Chondrocyte (in vitro differentiated cells): ENCODE measurements around the gene CEP85. TPM values are rescaled to one million over a fixed set of nuclear protein-coding genes. Genes with fewer than 3 reads are reported as not detected.
"Not testable (repeated sequence)": the region's sequence is repeated elsewhere in the genome, so short reads cannot be mapped to it uniquely, and the experiment has no call there.

Source experiments
- DNase-seq: peaks from one replicate; pipeline ENCODE4 v3.0.0; 2021; ENCODE audit warnings: mixed read lengths, low spot score
- H3K27ac Mint-ChIP-seq: one replicate; pipeline ENCODE4 v1.8.0; 2021; ENCODE audit warnings: mild to moderate bottlenecking, moderate library complexity, mixed read lengths; ENCODE audit not compliant: unreplicated experiment
- H3K27me3 Mint-ChIP-seq: 2 replicates; pipeline ENCODE4 v1.8.0; 2021; ENCODE audit warnings: low read depth, mixed read lengths
- H3K36me3 Mint-ChIP-seq: 2 replicates; pipeline ENCODE4 v1.8.0; 2021; ENCODE audit warnings: low read depth, mixed read lengths
- H3K4me1 Mint-ChIP-seq: 2 replicates; pipeline ENCODE4 v1.8.0; 2021; ENCODE audit warnings: low read depth, mild to moderate bottlenecking, mixed read lengths
- H3K4me3 Mint-ChIP-seq: one replicate; pipeline ENCODE4 v1.8.0; 2021; ENCODE audit warnings: mild to moderate bottlenecking, moderate library complexity, mixed read lengths; ENCODE audit not compliant: unreplicated experiment
- H3K9me3 Mint-ChIP-seq: 2 replicates; pipeline ENCODE4 v1.8.0; 2021; ENCODE audit warnings: low read depth, mixed read lengths
- total RNA-seq: library from RNA; stranded (reverse); gene quantifications from 3 replicates; pipeline ENCODE4 v1.2.1, GENCODE V29; 2021
- TF ChIP-seq, protein P1 (sequence below): fragments of 200-600 bp; sonication (generic); IDR thresholded peaks from 2 replicates; pipeline ENCODE4 v1.5.0; 2021; ENCODE audit warnings: antibody characterized with exemption, mild to moderate bottlenecking, moderate library complexity

Gene CEP85
- total RNA-seq, 1 donor from 2014 or later = 13.1 TPM

DNA sequence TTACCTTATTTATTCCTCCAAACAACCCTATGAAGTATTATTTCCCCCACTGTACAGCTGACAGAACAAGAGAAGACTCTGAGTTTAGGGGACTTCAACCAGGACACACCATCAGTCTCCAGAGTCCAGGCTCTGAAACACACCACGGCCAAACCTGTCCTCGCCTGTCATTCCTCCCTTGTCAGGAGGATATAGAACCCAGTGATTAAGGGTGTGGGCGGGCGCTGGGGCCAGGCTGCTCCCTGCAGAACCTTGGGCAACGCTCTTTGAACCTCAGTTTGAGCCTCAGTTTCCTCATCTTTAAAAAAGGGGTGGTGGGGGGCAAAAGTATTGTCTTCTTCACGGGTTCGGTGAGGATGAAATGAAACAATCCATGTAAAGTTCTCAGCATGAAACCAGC, 9.4 kb upstream of the CEP85 start:
- no peak overlapping the region for H3K27ac Mint-ChIP-seq
- no peaks in the 10 kb centered on the region for H3K9me3 Mint-ChIP-seq
- H3K4me3 Mint-ChIP-seq = no peak overlapping the region
- H3K27me3 Mint-ChIP-seq = peaks cover 5% of the 10 kb centered on the region
- DNase-seq = no peak
- peaks cover 12% of the 10 kb centered on the region for H3K4me1 Mint-ChIP-seq
- TF ChIP-seq, protein P1, sequence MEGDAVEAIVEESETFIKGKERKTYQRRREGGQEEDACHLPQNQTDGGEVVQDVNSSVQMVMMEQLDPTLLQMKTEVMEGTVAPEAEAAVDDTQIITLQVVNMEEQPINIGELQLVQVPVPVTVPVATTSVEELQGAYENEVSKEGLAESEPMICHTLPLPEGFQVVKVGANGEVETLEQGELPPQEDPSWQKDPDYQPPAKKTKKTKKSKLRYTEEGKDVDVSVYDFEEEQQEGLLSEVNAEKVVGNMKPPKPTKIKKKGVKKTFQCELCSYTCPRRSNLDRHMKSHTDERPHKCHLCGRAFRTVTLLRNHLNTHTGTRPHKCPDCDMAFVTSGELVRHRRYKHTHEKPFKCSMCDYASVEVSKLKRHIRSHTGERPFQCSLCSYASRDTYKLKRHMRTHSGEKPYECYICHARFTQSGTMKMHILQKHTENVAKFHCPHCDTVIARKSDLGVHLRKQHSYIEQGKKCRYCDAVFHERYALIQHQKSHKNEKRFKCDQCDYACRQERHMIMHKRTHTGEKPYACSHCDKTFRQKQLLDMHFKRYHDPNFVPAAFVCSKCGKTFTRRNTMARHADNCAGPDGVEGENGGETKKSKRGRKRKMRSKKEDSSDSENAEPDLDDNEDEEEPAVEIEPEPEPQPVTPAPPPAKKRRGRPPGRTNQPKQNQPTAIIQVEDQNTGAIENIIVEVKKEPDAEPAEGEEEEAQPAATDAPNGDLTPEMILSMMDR = no peak
- no peaks in the 10 kb centered on the region for H3K36me3 Mint-ChIP-seq

DNA sequence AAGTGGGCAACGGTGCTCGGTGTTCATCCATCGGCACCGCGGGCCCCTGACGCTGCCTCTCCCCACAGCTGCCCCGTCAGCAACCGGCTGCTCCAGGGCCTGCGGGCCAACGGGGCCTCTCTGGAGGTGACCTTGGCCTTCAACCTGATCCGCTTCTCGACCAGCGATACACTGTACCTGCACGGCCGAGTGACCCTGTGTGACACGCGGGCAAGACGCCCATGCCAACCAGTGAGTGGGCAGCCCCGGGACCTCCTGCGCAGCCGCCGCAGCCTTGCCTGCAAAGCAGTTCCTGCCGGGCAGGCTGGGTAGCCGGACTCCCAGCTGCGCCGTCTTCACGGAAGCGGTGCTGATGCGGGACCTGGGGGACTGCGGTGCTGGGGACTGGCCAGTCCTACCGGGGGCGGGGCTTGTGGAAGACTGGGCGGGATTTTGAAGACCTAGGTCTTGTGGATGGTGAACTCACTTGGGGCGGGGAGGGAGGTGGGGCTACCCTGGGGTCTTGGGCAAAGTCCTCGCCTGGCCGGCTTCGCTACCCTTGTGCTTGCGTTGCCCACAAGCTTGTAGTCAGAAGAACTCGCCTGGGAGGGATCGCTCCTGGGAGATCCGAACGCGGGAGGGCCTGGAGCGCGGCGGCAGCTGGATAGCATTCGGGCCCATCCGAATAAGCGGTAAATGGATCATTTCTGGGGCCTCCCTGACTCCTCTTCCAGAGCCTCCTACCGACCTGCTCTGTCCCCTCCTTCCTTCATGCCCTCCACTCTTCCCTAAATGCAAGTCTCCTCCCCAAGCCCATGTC, 8.8 kb upstream of the CEP85 start:
- Mint-ChIP-seq H3K9me3 (no peaks in the 10 kb centered on the region), H3K4me3 (peak overlapping the region; percentile 70), H3K27me3 (peaks cover 5% of the 10 kb centered on the region), H3K27ac (no peak overlapping the region), H3K4me1 (peaks cover 9% of the 10 kb centered on the region), H3K36me3 (no peaks in the 10 kb centered on the region)
- TF ChIP-seq, protein P1 = no peak
- no peak for DNase-seq

DNA sequence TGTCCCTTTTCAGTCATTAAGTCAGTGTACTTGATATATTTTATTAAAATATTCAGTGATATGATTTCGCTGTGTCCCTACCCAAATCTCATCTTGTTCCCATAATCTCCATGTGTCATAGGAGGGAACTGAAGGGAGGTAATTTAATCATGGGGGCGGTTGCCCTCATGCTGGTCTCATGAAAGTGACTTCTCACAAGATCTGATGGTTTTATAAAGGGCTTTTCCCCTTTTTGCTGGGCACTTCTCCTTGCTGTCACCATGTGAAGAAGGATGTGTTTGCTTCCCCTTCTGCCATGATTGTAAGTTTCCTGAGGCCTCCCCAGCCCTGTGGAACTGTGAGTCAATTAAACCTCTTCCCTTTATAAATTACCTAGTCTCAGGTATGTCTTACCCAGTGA, 3.3 kb upstream of the CEP85 start:
- DNase-seq, H3K4me3 Mint-ChIP-seq, H3K9me3 Mint-ChIP-seq, H3K27ac Mint-ChIP-seq, H3K36me3 Mint-ChIP-seq, H3K27me3 Mint-ChIP-seq: not testable (repeated sequence)
- H3K4me1 Mint-ChIP-seq = peaks cover 19% of the 10 kb centered on the region

DNA sequence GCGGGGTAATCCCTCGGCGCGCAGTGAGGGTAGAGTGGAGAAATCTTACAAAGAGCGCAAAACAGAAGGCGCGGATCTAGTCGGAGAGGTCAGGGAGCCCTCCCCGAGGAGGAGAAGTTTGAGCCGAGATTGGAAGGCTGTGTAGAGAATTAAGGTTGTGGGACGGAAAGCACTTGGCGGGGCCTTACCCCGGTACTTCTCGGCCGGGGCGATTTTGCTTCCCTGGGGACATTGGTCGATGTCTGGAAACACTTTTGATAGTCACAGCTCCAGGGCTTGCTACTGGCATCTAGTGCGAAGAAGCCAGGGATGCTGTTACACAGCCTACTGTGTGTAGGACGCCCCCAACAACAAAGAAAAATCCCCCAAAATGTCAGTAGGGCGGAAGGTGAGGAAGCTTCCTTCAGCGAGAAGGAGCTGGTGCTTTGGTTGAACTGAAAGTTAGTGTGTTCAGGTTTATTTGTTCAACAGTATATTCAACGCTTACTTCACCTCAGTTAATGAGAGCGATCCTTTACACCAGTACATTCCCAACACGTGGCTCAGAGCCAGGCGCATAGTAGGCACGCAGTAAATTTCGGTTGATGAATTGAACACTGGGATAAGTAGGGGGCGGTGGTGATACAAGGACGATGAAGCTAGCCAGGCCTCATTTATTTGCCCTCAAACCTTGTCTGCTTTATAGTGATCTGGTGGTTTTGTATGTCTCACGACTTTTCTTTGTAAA, 807 bp downstream of the CEP85 start:
- peak overlapping the region; percentile 95 for H3K4me3 Mint-ChIP-seq
- no peaks in the 10 kb centered on the region for H3K9me3 Mint-ChIP-seq
- peak overlapping the region; percentile 96 for H3K27ac Mint-ChIP-seq
- no peak for DNase-seq
- H3K36me3 Mint-ChIP-seq = no peaks in the 10 kb centered on the region
- H3K27me3 Mint-ChIP-seq = no peaks in the 10 kb centered on the region
- H3K4me1 Mint-ChIP-seq = peaks cover 42% of the 10 kb centered on the region
- TF ChIP-seq, protein P1 = peak; percentile 35

DNA sequence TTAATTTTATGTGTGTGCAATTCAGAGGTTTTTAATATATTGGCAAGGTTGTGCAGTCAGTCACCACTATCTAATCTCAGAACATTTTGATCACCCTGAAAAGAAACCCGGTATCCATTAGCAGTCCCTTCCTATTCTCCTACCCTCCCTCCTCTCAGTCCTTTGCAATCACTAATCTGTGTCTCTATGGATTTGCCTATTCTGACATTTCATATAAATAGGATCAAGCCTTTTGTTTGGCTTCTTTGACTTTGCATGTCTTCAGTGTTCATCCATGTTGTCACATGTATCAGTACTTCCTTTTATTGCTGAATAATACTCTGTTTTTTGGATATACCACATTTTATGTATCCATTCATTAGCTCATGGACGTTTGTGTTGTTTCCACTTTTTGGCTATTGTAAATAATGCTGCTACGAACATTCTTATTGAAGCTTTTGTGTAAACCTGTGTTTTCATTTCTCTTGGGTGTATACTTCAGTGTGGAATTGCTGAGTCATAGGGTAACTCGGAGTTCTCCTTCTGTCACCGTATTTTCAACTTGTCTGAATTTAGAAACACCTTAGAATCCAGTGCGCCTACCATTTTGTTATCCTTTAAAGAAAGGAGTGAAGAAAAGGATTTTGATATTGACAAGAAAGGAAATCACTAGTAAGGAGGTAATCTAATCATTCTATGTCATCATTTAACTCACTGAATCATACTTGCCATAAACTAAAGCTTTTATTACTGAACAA, 3.4 kb downstream of the CEP85 start:
- no peaks in the 10 kb centered on the region for H3K27me3 Mint-ChIP-seq
- H3K27ac Mint-ChIP-seq = peak overlapping the region; percentile 63
- TF ChIP-seq, protein P1 = no peak
- H3K9me3 Mint-ChIP-seq = no peaks in the 10 kb centered on the region
- DNase-seq = no peak
- peaks cover 47% of the 10 kb centered on the region for H3K4me1 Mint-ChIP-seq
- H3K36me3 Mint-ChIP-seq = no peaks in the 10 kb centered on the region
- no peak overlapping the region for H3K4me3 Mint-ChIP-seq
